Chondrocyte (in vitro differentiated cells): Measurements from ENCODE around the gene PCNX1. TPM values are rescaled to one million over a fixed set of nuclear protein-coding genes. Genes with fewer than 3 reads are reported as not detected.

ENCODE experiments used
- DNase-seq: peaks from one replicate; pipeline ENCODE4 v3.0.0; 2021; ENCODE audit warnings: mixed read lengths, low spot score
- H3K27ac Mint-ChIP-seq: one replicate; pipeline ENCODE4 v1.8.0; 2021; ENCODE audit warnings: mild to moderate bottlenecking, moderate library complexity, mixed read lengths; ENCODE audit not compliant: unreplicated experiment
- H3K27me3 Mint-ChIP-seq: 2 replicates; pipeline ENCODE4 v1.8.0; 2021; ENCODE audit warnings: low read depth, mixed read lengths
- H3K36me3 Mint-ChIP-seq: 2 replicates; pipeline ENCODE4 v1.8.0; 2021; ENCODE audit warnings: low read depth, mixed read lengths
- H3K4me1 Mint-ChIP-seq: 2 replicates; pipeline ENCODE4 v1.8.0; 2021; ENCODE audit warnings: low read depth, mild to moderate bottlenecking, mixed read lengths
- H3K4me3 Mint-ChIP-seq: one replicate; pipeline ENCODE4 v1.8.0; 2021; ENCODE audit warnings: mild to moderate bottlenecking, moderate library complexity, mixed read lengths; ENCODE audit not compliant: unreplicated experiment
- H3K9me3 Mint-ChIP-seq: 2 replicates; pipeline ENCODE4 v1.8.0; 2021; ENCODE audit warnings: low read depth, mixed read lengths
- total RNA-seq: library from RNA; stranded (reverse); gene quantifications from 3 replicates; pipeline ENCODE4 v1.2.1, GENCODE V29; 2021
- TF ChIP-seq, protein P1 (sequence below): fragments of 200-600 bp; sonication (generic); IDR thresholded peaks from 2 replicates; pipeline ENCODE4 v1.5.0; 2021; ENCODE audit warnings: antibody characterized with exemption, mild to moderate bottlenecking, moderate library complexity

Gene PCNX1
- total RNA-seq, 1 donor from 2014 or later, result 54.3 TPM

DNA sequence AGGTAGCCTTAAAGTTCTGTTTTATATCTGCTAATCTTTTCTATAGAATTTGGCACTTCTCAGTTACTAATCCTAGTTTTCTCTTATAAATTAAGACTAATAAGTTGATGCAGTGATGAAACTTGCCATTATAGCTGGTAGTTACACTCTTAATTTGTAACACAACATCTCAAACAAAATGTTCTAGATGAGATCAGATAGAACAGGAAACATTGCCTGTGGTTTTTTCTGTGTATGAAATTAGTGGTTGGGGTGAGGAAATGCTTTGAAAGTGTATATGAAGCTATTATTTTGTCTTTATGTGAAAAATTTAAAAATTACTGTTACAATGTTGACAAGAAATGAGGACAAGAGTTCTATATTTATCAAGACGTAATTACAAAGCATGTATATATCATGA is 91.9 kb downstream of the PCNX1 start:
- TF ChIP-seq, protein P1, sequence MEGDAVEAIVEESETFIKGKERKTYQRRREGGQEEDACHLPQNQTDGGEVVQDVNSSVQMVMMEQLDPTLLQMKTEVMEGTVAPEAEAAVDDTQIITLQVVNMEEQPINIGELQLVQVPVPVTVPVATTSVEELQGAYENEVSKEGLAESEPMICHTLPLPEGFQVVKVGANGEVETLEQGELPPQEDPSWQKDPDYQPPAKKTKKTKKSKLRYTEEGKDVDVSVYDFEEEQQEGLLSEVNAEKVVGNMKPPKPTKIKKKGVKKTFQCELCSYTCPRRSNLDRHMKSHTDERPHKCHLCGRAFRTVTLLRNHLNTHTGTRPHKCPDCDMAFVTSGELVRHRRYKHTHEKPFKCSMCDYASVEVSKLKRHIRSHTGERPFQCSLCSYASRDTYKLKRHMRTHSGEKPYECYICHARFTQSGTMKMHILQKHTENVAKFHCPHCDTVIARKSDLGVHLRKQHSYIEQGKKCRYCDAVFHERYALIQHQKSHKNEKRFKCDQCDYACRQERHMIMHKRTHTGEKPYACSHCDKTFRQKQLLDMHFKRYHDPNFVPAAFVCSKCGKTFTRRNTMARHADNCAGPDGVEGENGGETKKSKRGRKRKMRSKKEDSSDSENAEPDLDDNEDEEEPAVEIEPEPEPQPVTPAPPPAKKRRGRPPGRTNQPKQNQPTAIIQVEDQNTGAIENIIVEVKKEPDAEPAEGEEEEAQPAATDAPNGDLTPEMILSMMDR, result no peak
- no peaks in the 10 kb centered on the region for H3K27me3 Mint-ChIP-seq
- no peak overlapping the region for H3K27ac Mint-ChIP-seq

DNA sequence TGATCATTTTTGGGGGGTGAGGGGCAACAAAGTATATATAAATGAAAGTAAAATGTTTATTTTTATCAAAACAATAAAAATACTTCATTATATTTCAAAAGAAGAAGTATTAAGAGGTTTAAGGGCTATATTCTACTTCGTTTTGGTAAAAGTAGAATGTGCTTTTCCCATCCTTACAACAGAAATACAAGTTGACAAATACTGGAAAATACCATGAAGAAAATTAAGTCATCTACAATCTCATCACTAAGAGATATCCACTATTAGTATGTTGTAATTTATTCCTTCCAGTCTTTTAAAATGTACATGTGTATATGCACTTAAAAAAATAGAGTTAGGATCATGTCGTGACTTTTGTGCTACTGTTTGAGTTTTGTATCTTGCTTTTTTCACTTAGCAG is 92.8 kb downstream of the PCNX1 start:
- DNase-seq, result no peak
- Mint-ChIP-seq H3K27me3 (no peaks in the 10 kb centered on the region), H3K9me3 (no peaks in the 10 kb centered on the region), H3K36me3 (peaks cover 13% of the 10 kb centered on the region), H3K4me1 (peaks cover 25% of the 10 kb centered on the region), H3K27ac (no peak overlapping the region), H3K4me3 (no peak overlapping the region)
- TF ChIP-seq, protein P1, result no peak

More for the DNA sequence above, 91.9 kb downstream of the PCNX1 start:
- Mint-ChIP-seq H3K4me3 (no peak overlapping the region), H3K36me3 (peaks cover 10% of the 10 kb centered on the region), H3K4me1 (peaks cover 21% of the 10 kb centered on the region), H3K9me3 (no peaks in the 10 kb centered on the region)
- DNase-seq, result no peak

DNA sequence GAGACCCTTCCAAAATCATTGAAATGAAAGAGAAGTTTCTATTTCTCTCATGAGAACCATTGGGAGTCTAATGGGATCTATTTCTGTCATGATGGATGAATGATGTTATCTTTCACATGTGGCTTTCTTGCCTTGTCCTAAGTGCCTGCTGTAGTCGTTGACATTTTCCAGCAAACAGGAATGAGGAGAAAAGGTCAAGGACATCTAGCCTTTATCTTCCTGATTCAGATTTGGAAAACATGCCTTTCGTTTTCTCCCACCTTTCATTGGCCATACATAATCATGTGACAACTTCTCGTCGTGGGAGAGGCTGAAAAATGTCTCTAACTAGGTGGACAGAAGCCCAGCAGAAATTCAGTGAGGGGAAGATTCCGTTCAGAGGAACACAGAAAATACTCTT is 94.5 kb downstream of the PCNX1 start:
- no peak overlapping the region for H3K4me3 Mint-ChIP-seq
- H3K27ac Mint-ChIP-seq, result no peak overlapping the region
- H3K36me3 Mint-ChIP-seq, result peaks cover 13% of the 10 kb centered on the region
- H3K4me1 Mint-ChIP-seq, result peaks cover 25% of the 10 kb centered on the region
- no peaks in the 10 kb centered on the region for H3K27me3 Mint-ChIP-seq
- TF ChIP-seq, protein P1, result no peak
- no peak for DNase-seq
- no peaks in the 10 kb centered on the region for H3K9me3 Mint-ChIP-seq

DNA sequence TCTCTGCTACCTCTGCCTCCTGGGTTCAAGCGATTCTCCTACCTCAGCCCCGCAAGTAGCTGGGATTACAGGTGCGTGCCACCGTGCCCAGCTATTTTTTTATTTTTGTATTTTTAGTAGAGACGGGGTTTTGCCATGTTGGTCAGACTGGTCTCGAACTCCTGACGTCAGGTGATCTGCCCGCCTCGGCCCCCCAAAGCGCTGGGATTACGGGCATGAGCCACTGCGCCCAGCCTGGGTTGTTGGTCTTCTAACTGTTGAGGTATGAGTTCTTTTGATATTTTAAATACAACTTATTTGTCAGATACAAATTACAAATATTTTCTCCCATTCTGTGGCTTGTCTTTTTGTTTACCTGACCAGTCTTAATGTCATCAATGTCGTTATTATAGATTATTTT is 95.9 kb downstream of the PCNX1 start:
- H3K27me3 Mint-ChIP-seq, result no peaks in the 10 kb centered on the region
- peaks cover 29% of the 10 kb centered on the region for H3K4me1 Mint-ChIP-seq
- H3K4me3 Mint-ChIP-seq, result no peak overlapping the region
- DNase-seq, result no peak
- TF ChIP-seq, protein P1, result no peak
- peaks cover 13% of the 10 kb centered on the region for H3K36me3 Mint-ChIP-seq
- no peaks in the 10 kb centered on the region for H3K9me3 Mint-ChIP-seq
- H3K27ac Mint-ChIP-seq, result peak overlapping the region; percentile 13

DNA sequence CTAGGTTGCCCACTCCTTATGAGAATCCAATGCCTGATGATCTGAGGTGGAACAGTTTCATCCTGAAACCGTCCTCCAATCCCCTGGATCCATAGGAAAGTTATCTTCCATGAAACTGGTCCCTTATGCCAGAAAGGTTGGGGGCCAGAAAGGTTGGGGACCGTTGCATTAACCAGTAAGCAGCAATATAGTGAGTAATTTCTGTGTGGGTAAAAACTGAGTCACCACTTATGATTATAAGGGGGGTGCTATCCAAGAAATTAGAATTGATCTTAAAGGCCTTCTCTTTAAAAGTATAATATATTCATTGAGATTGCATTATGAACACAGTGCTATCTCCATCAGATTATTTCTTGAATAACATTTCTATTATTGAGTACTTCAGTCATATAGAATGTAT is 97.2 kb downstream of the PCNX1 start:
- Mint-ChIP-seq H3K27me3 (no peaks in the 10 kb centered on the region), H3K4me3 (no peak overlapping the region), H3K36me3 (peaks cover 13% of the 10 kb centered on the region), H3K9me3 (no peaks in the 10 kb centered on the region), H3K27ac (no peak overlapping the region), H3K4me1 (peaks cover 23% of the 10 kb centered on the region)
- TF ChIP-seq, protein P1, result no peak
- no peak for DNase-seq
